H1 (cell line): ENCODE results near the gene ATPAF2.

Experiments used
- CTCF ChIP-seq, 3 experiments: IDR thresholded peaks; 1 replicate in 2 of 3; 2 replicates in 1 of 3; pipeline versions ENCODE4 v1.5.1 to v1.6.1; 2011; ENCODE audit warnings: low read length in 3 of 3, mild to moderate bottlenecking in 3 of 3, inconsistent platforms in 2 of 3, low read depth in 1 of 3, moderate library complexity in 1 of 3; ENCODE audit not compliant: insufficient read depth in 1 of 3; ENCODE audit errors: control extremely low read depth in 1 of 3
- EP300 ChIP-seq, 2 experiments: IDR thresholded peaks; 1 replicate in 1 of 2; 2 replicates in 1 of 2; pipeline ENCODE4 v1.6.1; 2011 to 2012; ENCODE audit warnings: low read depth in 2 of 2, low read length in 2 of 2, mild to moderate bottlenecking in 2 of 2, borderline replicate concordance in 1 of 2, inconsistent platforms in 1 of 2, moderate library complexity in 1 of 2
- POLR2A ChIP-seq, 2 experiments: IDR thresholded peaks; 1 replicate in 1 of 2; 2 replicates in 1 of 2; pipeline ENCODE4 v1.6.1; 2011; ENCODE audit warnings: low read depth in 2 of 2, low read length in 2 of 2, mild to moderate bottlenecking in 2 of 2; ENCODE audit errors: control extremely low read depth in 1 of 2
- TEAD4 ChIP-seq: IDR thresholded peaks from 2 replicates; pipeline ENCODE4 v1.6.1; 2012; ENCODE audit warnings: low read depth, low read length, inconsistent platforms, mixed read lengths

GRCh38 chr17:18025241-18025944 lies 13.6 kb downstream of the ATPAF2 start:
- TF ChIP-seq POLR2A (IDR thresholded peaks at IDR 0.05; ENCODE audit: control extremely low read depth in 1 of 2, low read depth in 2 of 2, low read length in 2 of 2): no peak
- no peak for TF ChIP-seq TEAD4
- TF ChIP-seq EP300 (IDR thresholded peaks at IDR 0.05; ENCODE audit: borderline replicate concordance in 1 of 2, low read depth in 2 of 2, low read length in 2 of 2): no peak
- no peak for TF ChIP-seq CTCF (IDR thresholded peaks at IDR 0.05; ENCODE audit: control extremely low read depth in 1 of 3, insufficient read depth in 1 of 3, low read depth in 1 of 3, low read length in 3 of 3)
